HEK293 (cell line): ENCODE measurements around the gene AFF3.

Source experiments
- ZNF184 ChIP-seq: fragments of 450-650 bp; IDR thresholded peaks from 2 replicates; pipeline ENCODE4 v1.5.1; 2018; ENCODE audit warnings: missing biosample characterization, mild to moderate bottlenecking, missing genetic modification characterization
- ZNF274 ChIP-seq, 2 experiments: fragments of 200-500 bp in 1 of 2; fragments of 450-650 bp in 1 of 2; sonication (Bioruptor generic) in 1 of 2; formaldehyde crosslinking in 1 of 2; IDR thresholded peaks; 2 replicates each; pipeline versions ENCODE4 v1.5.1 to v1.6.1; 2014 to 2016; ENCODE audit warnings: borderline replicate concordance in 1 of 2, inconsistent platforms in 1 of 2, low read length in 1 of 2, missing biosample characterization in 1 of 2, missing genetic modification characterization in 1 of 2

- TF ChIP-seq ZNF184 (tag by site-specific recombination) (no peak), ZNF274 (IDR thresholded peaks at IDR 0.05; ENCODE audit: low read length) (no peak), ZNF274 (tag by site-specific recombination; IDR thresholded peaks at IDR 0.05; ENCODE audit: borderline replicate concordance) (no peak)
These were observed 330.8 kb downstream of the AFF3 start for GRCh38 chr2:99811544-99811943.
